ENCODE results near the gene THAP4. TPM values are rescaled to one million over a fixed set of nuclear protein-coding genes. Genes with fewer than 3 reads are reported as not detected.
"Not testable (repeated sequence)": the region's sequence is repeated elsewhere in the genome, so short reads cannot be mapped to it uniquely, and the experiment has no call there.

Gene THAP4
- total RNA-seq, 1 donor from 2014 or later = 83.2 TPM

DNA sequence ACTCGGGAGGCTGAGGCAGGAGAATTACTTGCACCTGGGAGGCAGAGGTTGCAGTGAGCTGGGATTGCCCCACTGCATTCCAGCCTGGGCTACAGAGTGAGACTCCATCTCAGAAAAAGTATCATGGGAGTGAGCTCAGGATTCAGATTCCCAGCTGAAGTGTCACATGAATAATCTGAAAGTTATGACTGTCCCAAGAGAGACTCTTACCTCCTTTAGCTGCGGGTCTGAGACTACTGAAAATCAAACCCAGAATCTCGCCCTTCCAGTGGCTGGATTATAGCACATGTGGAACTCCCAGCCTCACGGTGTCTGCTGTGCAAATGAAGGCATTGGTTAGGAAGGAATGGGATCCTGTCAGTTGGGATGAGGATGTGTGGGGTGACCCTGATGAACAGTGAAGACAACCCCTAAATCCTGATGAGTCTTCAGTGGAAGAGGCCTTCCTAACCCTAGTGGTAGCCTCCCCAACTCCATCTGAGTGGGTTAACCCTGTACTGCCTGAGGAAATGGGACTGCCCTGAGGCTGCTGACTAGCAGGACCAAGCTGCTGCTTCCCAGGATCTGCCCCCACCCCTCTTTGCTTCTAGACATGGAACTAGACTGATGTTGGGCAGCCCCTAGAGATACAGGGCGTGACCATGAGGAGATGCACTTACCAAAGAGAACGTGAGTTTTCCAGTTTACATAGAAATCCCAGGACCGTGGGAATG is 61.9 kb downstream of the THAP4 start:
- ATAC-seq = no peak
- DNase-seq (ENCODE audit: missing footprints) = no peak
- intact Hi-C loops (cut with DNase I) = no loop called here

GRCh38 chr2:241573741-241574140 is 63.2 kb downstream of the THAP4 start:
- DNase-seq (ENCODE audit: missing footprints) = no peak
- intact Hi-C loops (cut with DNase I) = no loop called here
- ATAC-seq = no peak

DNA sequence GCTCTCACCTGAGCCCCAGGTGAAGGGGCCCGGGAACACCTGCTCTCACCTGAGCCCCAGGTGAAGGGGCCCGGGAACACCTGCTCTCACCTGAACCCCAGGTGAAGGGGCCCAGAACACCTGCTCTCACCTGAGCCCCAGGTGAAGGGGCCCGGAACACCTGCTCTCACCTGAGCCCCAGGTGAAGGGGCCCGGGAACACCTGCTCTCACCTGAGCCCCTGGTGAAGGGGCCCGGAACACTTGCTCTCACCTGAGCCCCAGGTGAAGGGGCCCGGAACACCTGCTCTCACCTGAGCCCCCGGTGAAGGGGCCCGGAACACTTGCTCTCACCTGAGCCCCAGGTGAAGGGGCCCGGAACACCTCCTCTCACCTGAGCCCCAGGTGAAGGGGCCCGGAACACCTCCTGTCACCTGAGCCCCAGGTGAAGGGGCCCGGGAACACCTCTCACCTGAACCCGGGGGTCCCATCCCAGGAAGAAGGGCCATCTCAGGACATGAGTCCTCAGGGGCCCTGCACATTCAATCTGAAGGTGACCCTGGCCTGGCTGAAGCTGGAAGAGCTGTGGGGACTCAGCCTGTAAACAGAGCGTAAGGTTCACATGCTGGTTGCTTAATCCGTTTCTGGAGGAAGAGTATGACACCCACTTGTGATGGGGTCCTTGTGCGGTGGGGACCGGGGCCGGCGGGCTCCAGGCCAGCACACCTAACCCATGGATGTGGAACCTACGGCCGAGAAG is 63.9 kb downstream of the THAP4 start:
- ATAC-seq; DNase-seq (ENCODE audit: missing footprints); intact Hi-C loops (cut with DNase I): not testable (repeated sequence)

DNA sequence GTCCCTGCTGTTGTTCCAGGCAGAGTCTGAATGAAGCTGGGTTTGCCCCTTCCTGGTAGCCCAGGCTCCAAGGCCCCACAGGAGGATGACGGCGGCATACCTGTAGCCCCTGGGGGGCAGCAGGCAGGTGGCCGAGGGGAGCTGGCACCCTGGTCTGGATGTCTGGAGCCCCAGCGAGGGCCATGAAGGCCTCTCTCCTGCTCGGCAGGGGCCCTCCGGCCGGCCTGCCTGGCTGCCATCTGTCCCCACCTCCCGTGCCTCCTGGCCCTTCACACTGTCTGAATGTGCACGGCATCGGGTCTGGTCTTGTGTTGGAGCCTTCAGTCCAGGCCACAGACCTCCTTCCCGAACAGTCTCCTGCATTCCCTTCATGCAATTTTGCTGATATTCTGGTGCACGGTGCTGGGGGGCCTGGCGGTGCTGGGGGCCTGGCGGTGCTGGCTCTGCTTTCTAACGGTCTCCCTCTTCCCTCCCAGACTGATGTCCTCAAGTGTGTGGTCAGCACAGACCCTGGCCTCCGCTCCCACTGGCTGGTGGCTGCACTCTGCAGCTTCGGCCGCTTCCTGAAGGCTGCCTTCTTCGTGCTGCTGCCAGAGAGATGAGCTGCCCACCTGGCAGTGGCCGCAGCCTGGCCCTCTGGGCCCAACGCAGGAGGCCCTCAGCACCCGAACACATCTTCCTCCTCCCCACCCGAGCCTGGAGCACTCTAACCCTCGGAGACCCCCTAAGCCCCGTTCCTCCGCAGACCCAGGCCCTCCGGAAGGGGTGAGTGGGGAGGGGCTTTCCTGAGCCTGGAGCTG is 64.9 kb downstream of the THAP4 start:
- ATAC-seq (peak; percentile 4), DNase-seq (ENCODE audit: missing footprints) (no peak)
- intact Hi-C loops (cut with DNase I) = no loop called here

- DNase-seq (ENCODE audit: missing footprints) (no peak), ATAC-seq (peak; percentile 21)
- intact Hi-C loops (cut with DNase I) = no loop called here
These were observed 65.9 kb downstream of the THAP4 start for GRCh38 chr2:241570961-241571581.

DNA sequence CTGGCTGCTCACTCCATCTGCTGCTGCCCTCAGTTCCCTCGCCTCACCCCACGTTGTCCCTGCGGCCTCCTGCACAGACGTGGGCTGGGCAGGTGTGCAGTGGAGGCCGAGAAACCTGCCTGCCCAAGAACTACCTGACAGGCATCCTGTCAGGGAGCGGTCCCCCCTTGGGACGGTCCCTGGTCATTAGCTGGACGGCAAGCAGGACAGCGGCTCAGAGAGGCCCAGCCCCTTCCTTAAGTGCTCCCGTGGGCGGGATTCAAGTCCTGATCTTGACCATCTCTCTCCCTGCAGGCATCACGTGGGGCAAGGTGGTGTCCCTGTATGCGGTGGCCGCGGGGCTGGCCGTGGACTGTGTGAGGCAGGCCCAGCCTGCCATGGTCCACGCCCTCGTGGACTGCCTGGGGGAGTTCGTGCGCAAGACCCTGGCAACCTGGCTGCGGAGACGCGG is 67.1 kb downstream of the THAP4 start:
- no peak for DNase-seq (ENCODE audit: missing footprints)
- no peak for ATAC-seq
- intact Hi-C loops (cut with DNase I) = no loop called here

- no peak for DNase-seq (ENCODE audit: missing footprints)
- no peak for ATAC-seq
- intact Hi-C loops (cut with DNase I) = no loop called here
These were observed 68.2 kb downstream of the THAP4 start for GRCh38 chr2:241568726-241569125.

GRCh38 chr2:241567776-241568175 is 69.2 kb downstream of the THAP4 start:
- ATAC-seq (no peak), DNase-seq (ENCODE audit: missing footprints) (no peak)
- intact Hi-C loops (cut with DNase I) = no loop called here

GRCh38 chr2:241567266-241567665 is 69.7 kb downstream of the THAP4 start:
- intact Hi-C loops (cut with DNase I) = not testable (repeated sequence)

GRCh38 chr2:241566468-241566867 is 70.5 kb downstream of the THAP4 start:
- DNase-seq (ENCODE audit: missing footprints) (no peak), ATAC-seq (no peak)
- intact Hi-C loops (cut with DNase I) = no loop called here

More at GRCh38 chr2:241567266-241567665, 69.7 kb downstream of the THAP4 start:
- not testable (repeated sequence) for ATAC-seq; DNase-seq (ENCODE audit: missing footprints)

- intact Hi-C loops (cut with DNase I); ATAC-seq; DNase-seq (ENCODE audit: missing footprints): not testable (repeated sequence)
These were observed 70.9 kb downstream of the THAP4 start for GRCh38 chr2:241566021-241566420.

DNA sequence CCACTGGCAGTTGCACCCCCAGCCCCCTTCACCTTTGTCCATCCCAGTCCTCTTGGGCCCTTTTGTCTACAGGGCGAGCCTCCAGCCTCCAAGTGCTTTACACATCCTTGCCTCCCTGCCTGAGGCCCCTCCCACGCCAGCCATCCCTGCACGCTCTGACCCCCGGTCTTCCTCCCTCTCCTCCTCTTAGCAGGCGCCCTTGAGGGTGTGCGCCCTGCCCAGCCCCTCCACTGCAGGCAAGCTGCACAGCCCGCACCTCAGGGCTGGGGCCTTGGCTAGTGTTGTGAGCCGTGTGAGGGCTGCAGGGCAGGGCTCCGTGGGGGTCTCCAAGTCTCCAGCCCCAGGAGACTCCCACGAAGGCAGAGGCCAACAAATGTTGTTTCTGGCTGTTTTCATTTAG is 71.5 kb downstream of the THAP4 start:
- ATAC-seq (no peak), DNase-seq (ENCODE audit: missing footprints) (no peak)
- intact Hi-C loops (cut with DNase I) = no loop called here

GRCh38 chr2:241564596-241565410 is 72.2 kb downstream of the THAP4 start:
- intact Hi-C loops (cut with DNase I) = no loop called here
- no peak for DNase-seq (ENCODE audit: missing footprints)
- no peak for ATAC-seq

DNA sequence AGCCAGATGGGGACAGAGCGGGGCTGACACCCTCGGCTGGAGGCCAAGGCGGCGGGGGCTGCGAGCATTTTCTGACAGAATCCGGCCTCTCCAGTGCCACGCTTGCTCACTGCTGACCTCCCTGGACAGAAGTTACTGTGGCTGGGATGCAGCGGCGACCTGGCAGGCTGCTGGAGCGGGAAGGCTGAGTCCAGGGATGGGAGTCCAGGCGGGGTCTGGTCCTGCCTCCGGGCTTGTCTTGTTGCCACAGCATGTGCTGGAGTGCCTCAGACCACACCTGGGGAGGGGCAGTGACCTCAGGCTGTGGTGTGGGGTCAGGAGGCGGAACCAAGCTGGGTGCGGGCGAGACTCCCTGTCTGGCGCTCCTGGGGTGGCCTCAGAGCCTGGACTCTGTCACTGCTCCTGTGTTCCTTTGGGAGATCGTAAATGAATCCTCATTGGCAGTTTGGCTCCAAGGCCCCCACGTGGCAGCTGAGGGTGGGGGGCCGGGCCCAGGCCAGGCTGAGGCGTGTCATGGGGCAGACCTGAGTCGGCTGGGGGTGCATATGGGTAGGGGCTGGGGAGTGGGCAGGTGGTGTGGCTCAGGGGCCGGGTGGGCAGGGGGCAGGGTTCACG is 72.9 kb downstream of the THAP4 start:
- DNase-seq (ENCODE audit: missing footprints) = no peak
- intact Hi-C loops (cut with DNase I) = no loop called here
- no peak for ATAC-seq

DNA sequence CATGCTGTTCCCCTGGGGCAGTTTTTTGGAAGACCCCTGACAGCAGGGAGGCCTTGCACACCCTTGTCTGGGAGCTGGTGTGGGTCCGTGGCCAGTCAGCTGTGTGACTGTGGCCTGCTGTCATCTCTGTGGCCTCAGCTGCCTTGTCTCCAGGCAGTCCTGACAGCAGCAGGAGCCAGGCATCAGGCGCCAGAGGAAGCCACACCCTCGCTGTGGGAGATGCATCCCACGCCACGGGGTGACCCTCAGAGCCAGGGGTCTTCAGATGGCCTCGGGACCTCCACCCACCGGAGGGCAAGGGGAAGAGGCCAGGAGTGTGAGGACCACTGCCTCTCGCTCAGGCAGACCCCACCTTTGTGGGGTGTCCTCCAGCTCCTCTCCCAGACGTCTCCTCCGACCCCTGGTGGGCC is 73.4 kb downstream of the THAP4 start:
- DNase-seq (ENCODE audit: missing footprints) = no peak
- intact Hi-C loops (cut with DNase I) = no loop called here
- ATAC-seq = no peak

DNA sequence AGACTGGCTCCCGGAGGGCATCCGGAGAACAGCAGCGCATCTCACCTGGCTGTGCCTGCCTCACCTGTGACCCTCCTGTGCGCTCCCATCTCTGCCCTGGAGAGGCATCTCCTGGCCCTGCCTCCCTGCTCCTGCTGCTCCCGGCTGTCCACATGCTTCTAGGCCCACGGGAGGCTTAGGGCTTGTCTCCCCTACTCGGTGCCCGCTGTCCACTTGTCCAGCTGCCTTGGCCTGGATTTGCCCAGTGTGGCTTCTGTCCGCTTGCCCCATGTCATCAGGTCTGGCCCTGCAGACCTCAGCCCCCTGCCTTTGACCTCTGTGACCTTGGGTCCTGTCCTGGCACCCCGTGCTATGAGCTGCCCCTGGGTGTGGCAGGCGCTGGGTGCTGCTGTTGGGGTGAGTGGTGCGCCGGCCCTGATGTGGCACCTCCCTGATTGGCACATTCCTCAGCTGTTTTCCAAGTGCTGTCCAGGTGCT is 73.9 kb downstream of the THAP4 start:
- ATAC-seq (no peak), DNase-seq (ENCODE audit: missing footprints) (no peak)
- intact Hi-C loops (cut with DNase I) = no loop called here

GRCh38 chr2:241562269-241562891 is 74.6 kb downstream of the THAP4 start:
- intact Hi-C loops (cut with DNase I) = no loop called here
- ATAC-seq = no peak
- DNase-seq (ENCODE audit: missing footprints) = no peak
